Measurements from ENCODE around the gene MRPL33. TPM values are rescaled to one million over a fixed set of nuclear protein-coding genes. Genes with fewer than 3 reads are reported as not detected.

Gene MRPL33
- total RNA-seq, 1 donor from 2014 or later: 3.4 TPM

DNA sequence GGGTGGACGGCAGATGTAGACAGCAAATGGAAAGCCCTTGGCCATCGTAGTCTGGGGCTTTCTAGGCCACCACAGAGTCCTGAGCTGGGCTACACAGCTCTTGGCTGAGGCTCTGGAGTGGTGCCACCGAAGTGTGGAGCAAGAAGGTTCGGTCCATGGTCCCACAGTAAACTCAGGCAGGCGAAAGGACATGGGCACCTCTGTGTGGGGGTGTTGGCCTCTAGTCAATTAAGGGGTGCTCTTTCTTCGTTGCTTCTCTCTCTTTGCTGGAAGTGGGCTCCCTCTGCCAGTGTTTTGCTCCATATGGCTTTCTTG, 34.7 kb upstream of the MRPL33 start:
- no peak for DNase-seq (ENCODE audit: low spot score in 2 of 2)

GRCh38 chr2:27737676-27738348, 33.7 kb upstream of the MRPL33 start:
- H3K4me3 ChIP-seq: no peak overlapping the region
- H3K27ac ChIP-seq: peak overlapping the region; percentile 90
- TF ChIP-seq, protein P1, sequence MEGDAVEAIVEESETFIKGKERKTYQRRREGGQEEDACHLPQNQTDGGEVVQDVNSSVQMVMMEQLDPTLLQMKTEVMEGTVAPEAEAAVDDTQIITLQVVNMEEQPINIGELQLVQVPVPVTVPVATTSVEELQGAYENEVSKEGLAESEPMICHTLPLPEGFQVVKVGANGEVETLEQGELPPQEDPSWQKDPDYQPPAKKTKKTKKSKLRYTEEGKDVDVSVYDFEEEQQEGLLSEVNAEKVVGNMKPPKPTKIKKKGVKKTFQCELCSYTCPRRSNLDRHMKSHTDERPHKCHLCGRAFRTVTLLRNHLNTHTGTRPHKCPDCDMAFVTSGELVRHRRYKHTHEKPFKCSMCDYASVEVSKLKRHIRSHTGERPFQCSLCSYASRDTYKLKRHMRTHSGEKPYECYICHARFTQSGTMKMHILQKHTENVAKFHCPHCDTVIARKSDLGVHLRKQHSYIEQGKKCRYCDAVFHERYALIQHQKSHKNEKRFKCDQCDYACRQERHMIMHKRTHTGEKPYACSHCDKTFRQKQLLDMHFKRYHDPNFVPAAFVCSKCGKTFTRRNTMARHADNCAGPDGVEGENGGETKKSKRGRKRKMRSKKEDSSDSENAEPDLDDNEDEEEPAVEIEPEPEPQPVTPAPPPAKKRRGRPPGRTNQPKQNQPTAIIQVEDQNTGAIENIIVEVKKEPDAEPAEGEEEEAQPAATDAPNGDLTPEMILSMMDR (IDR thresholded peaks at IDR 0.05): no peak
- no peaks in the 10 kb centered on the region for H3K9me3 ChIP-seq
- H3K36me3 ChIP-seq: no peaks in the 10 kb centered on the region
- no peaks in the 10 kb centered on the region for H3K27me3 ChIP-seq
- no peak for DNase-seq (ENCODE audit: low spot score in 2 of 2)
- intact Hi-C loops (cut with DNase I): no loop called here
- peaks cover 5 to 18% of the 10 kb centered on the region in 2 donors for H3K4me1 ChIP-seq

More for the DNA sequence above, 34.7 kb upstream of the MRPL33 start:
- Histone ChIP-seq H3K27ac (peak overlapping the region; percentile 90), H3K27me3 (no peaks in the 10 kb centered on the region), H3K36me3 (no peaks in the 10 kb centered on the region), H3K9me3 (no peaks in the 10 kb centered on the region), H3K4me3 (no peak overlapping the region), H3K4me1 (peaks cover 5 to 18% of the 10 kb centered on the region in 2 donors)
- intact Hi-C loops (cut with DNase I): no loop called here
- TF ChIP-seq, protein P1 (IDR thresholded peaks at IDR 0.05): no peak

- Histone ChIP-seq H3K27me3 (no peaks in the 10 kb centered on the region), H3K27ac (peak overlapping the region in 1 of 2 donors; percentile 44), H3K4me3 (no peak overlapping the region), H3K36me3 (no peaks in the 10 kb centered on the region), H3K9me3 (no peaks in the 10 kb centered on the region), H3K4me1 (peaks cover 5 to 18% of the 10 kb centered on the region in 2 donors)
- TF ChIP-seq, protein P1 (IDR thresholded peaks at IDR 0.05): no peak
- DNase-seq (ENCODE audit: low spot score in 2 of 2): no peak
- intact Hi-C loops (cut with DNase I): no loop called here
These were observed 33.0 kb upstream of the MRPL33 start for GRCh38 chr2:27738349-27739057.

DNA sequence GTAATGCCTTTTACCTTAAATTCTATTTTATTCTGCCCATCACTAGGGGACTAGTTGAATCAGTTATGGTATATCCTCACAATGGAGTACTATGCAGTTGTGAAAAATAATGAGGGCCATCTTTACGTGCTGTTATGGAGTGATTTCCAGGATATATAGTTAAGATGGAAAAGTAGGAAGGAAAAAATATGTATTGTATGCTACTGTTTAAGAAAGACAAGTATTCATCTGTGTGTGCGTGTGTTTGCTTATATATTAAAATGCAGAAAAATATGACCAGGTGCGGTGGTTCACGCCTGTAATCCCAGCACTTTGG, 32.5 kb upstream of the MRPL33 start:
- Histone ChIP-seq H3K36me3 (no peaks in the 10 kb centered on the region), H3K9me3 (no peaks in the 10 kb centered on the region), H3K4me1 (peaks cover 5 to 18% of the 10 kb centered on the region in 2 donors), H3K27ac (no peak overlapping the region), H3K27me3 (no peaks in the 10 kb centered on the region), H3K4me3 (no peak overlapping the region)
- no peak for DNase-seq (ENCODE audit: low spot score in 2 of 2)
- intact Hi-C loops (cut with DNase I): no loop called here
- TF ChIP-seq, protein P1 (IDR thresholded peaks at IDR 0.05): no peak

DNA sequence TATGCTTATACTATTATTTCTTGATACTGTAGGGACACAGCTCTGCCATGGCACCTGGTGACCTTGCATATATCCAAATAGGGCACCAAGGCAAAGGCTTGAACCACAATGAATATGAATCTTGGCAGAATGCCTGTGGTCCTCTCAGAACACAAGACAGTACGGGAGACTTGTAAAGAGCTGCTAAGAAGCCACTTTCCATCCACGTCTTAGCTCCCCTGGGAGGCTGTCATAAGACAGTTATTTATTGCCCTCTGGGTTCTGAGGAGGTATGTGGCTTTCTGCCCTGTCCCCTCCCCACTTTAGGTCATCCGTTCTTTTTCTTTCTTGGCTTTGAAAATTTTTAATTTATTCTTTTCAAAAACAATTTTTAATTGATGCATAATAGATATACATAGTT, 29.8 kb upstream of the MRPL33 start:
- no peak overlapping the region for H3K4me3 ChIP-seq
- DNase-seq (ENCODE audit: low spot score in 2 of 2): no peak
- no peak overlapping the region for H3K27ac ChIP-seq
- intact Hi-C loops (cut with DNase I): no loop called here
- H3K4me1 ChIP-seq: no peaks in the 10 kb centered on the region
- no peaks in the 10 kb centered on the region for H3K9me3 ChIP-seq
- H3K27me3 ChIP-seq: no peaks in the 10 kb centered on the region
- TF ChIP-seq, protein P1 (IDR thresholded peaks at IDR 0.05): no peak
- H3K36me3 ChIP-seq: no peaks in the 10 kb centered on the region
